ENCODE results near the gene DEPP1.

DNA sequence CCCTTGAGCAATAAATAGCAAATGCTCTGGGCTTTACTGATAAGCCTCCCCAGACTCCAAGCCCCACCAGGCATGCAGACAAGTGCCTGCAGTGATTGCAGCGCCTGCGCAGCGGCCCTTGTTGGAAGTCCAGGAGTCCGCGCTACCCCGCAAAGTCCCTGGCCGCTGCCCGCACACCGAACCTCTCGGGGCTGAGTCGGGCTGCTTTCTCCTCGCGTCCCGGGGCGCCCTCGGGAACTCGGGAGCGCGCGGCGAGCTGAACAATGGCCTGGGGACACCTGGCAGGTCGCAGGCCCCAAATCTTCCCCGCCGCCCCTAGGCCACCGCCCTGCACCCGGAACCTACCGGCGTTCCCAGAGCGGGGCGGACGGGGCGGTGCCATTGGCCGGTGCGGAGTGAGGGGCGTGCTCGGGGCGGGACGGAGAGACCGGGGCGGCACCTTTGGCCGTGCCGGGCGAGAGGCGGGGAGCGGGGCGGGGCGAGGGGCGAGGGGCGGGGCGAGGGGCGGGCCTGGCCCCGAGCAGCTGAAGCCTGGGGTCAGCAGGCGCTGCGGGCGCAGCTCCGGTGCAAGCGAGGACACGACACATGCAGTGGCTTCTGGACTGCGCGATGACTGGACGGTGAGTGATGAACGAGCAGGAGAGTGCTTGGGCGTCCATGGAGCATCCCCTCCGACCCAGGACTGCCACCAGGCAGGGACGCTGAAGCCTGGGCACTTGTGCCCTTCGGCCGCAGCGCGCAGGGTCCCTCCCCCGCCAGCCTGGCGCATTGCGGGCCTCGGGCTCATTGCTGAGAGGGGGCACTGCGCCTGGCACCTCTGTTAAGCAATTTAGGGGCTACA, 19.1 kb downstream of the DEPP1 start, which contains the start of gene RASSF4:
- TF ChIP-seq, protein P1, sequence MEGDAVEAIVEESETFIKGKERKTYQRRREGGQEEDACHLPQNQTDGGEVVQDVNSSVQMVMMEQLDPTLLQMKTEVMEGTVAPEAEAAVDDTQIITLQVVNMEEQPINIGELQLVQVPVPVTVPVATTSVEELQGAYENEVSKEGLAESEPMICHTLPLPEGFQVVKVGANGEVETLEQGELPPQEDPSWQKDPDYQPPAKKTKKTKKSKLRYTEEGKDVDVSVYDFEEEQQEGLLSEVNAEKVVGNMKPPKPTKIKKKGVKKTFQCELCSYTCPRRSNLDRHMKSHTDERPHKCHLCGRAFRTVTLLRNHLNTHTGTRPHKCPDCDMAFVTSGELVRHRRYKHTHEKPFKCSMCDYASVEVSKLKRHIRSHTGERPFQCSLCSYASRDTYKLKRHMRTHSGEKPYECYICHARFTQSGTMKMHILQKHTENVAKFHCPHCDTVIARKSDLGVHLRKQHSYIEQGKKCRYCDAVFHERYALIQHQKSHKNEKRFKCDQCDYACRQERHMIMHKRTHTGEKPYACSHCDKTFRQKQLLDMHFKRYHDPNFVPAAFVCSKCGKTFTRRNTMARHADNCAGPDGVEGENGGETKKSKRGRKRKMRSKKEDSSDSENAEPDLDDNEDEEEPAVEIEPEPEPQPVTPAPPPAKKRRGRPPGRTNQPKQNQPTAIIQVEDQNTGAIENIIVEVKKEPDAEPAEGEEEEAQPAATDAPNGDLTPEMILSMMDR (IDR thresholded peaks at IDR 0.05; ENCODE audit: low read depth, low read length, poor library complexity, severe bottlenecking): no peak
- TF ChIP-seq EZH2phosphoT487 (IDR thresholded peaks at IDR 0.05; ENCODE audit: borderline replicate concordance, low read length): no peak
